ENCODE data around the gene NR6A1.

- TF ChIP-seq ZNF70 (CRISPR knock-in tag; IDR thresholded peaks at IDR 0.05) (no peak), RARB (CRISPR knock-in tag; IDR thresholded peaks at IDR 0.05) (no peak), ESRRG (CRISPR knock-in tag; IDR thresholded peaks at IDR 0.05) (no peak)
Observed at GRCh38 chr9:124511426-124511840, 259.7 kb downstream of the NR6A1 start.

Data from SK-N-SH treated with all-trans-retinoic acid at 6 μM for 48 hours (cell line).